Lower leg skin (tissue), 4 donors: ENCODE data around the gene EDRF1. TPM values are rescaled to one million over a fixed set of nuclear protein-coding genes. Genes with fewer than 3 reads are reported as not detected.

Source experiments
- DNase-seq, 2 donors: peaks; one replicate each; pipeline ENCODE4 v3.0.0-alpha.2; 2019; ENCODE audit warnings: low spot score in 2 of 2
- H3K4me3 ChIP-seq: fragments of 200-600 bp; sonication (generic); 2 replicates; pipeline ENCODE4 v1.5.1; 2017; ENCODE audit warnings: mild to moderate bottlenecking, low read depth; ENCODE audit not compliant: poor library complexity, severe bottlenecking
- POLR2A ChIP-seq, 2 donors: fragments of 450-650 bp; IDR thresholded peaks; one replicate each; pipeline ENCODE4 v1.6.1; 2016 to 2017; ENCODE audit warnings: antibody characterized with exemption in 2 of 2, mild to moderate bottlenecking in 1 of 2, moderate library complexity in 1 of 2
- WGBS, 2 donors: methylation state at CpG; one replicate each; pipeline ENCODE4 v1.1.5; 2018; 5-methylcytosine and 5-hydroxymethylcytosine counted together
- intact Hi-C: fragments of 100-400 bp; cut with DNase I; formaldehyde crosslinking; loops from one replicate; pipeline ENCODE4 v1.15.0; 2023; ENCODE audit warnings: low total_unique reads
- total RNA-seq, 4 donors: library from RNA; depleted of rRNA; stranded (reverse); fragments of >200 nt; gene quantifications; one replicate each; pipeline ENCODE4 v1.1.0, GENCODE V29; 2016
- TF ChIP-seq, protein P1 (sequence below), 3 donors: fragments of 450-650 bp; IDR thresholded peaks; one replicate each; pipeline ENCODE4 v1.5.1; 2016; ENCODE audit warnings: antibody characterized with exemption in 3 of 3, mild to moderate bottlenecking in 3 of 3, moderate library complexity in 2 of 3

Gene EDRF1
- total RNA-seq, 4 donors from 2014 or later = 12.8 to 20.8 (median 19.3) TPM

DNA sequence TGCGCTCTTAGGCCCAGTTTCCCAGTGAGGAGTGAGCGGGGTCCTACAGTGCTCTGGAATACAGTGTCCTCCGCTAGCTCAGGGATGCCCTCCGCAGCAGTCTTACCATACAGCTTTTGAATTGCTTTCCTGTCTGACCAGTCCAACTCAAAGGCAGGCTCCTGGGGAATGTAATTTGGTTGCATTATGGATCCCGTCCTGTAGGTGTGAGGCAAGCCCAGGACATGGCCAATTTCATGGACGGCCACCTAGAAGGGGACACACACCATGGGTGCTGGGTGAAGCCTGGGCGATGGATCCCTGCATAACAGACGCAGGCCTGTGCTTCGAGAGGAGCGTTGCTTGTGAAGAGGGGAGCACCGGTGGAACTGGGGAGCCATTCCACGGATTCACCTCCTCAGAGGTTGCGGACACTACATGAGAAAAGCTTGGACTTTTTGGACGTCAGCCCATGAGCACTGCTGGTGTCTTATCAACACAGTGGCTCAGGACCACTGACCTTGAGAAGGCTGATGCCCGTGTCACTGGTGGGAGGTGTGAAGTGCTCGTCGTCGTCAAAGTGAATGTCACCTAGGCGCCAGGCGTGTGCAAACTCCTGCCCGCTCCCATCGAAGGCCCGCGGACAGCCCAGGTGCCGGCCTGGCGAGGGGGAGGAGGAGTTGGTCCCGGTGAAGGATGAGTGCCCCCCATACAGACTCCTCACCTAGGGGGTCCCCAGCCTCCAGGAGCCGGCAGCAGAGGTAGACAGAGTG lies 52.8 kb downstream of the EDRF1 start:
- TF ChIP-seq POLR2A (IDR thresholded peaks at IDR 0.05) = no peak
- TF ChIP-seq, protein P1, sequence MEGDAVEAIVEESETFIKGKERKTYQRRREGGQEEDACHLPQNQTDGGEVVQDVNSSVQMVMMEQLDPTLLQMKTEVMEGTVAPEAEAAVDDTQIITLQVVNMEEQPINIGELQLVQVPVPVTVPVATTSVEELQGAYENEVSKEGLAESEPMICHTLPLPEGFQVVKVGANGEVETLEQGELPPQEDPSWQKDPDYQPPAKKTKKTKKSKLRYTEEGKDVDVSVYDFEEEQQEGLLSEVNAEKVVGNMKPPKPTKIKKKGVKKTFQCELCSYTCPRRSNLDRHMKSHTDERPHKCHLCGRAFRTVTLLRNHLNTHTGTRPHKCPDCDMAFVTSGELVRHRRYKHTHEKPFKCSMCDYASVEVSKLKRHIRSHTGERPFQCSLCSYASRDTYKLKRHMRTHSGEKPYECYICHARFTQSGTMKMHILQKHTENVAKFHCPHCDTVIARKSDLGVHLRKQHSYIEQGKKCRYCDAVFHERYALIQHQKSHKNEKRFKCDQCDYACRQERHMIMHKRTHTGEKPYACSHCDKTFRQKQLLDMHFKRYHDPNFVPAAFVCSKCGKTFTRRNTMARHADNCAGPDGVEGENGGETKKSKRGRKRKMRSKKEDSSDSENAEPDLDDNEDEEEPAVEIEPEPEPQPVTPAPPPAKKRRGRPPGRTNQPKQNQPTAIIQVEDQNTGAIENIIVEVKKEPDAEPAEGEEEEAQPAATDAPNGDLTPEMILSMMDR (IDR thresholded peaks at IDR 0.05) = no peak
- no peak for DNase-seq
- H3K4me3 ChIP-seq = no peak overlapping the region
- 95% methylated on average over 28 of the region's 28 CpGs for WGBS, 2 donors
- intact Hi-C loops = no loop called here

DNA sequence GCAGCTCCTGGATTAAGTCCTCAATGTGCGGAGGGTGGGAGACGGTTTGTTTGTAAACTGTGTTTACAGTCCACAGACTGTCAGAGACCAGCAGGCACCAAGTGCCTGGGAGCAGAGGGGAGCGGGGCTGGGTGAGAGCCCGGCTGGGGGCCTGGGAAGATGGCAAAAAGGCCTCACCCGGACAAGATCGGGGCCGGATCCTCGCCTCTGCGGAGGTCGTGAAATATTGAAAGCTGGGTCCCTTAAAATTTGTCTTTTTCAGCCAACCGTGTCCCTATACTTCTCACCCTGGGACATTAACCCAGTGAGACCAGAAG lies 53.3 kb downstream of the EDRF1 start:
- 93% methylated on average over 11 of the region's 11 CpGs for WGBS, 2 donors
- DNase-seq = no peak

DNA sequence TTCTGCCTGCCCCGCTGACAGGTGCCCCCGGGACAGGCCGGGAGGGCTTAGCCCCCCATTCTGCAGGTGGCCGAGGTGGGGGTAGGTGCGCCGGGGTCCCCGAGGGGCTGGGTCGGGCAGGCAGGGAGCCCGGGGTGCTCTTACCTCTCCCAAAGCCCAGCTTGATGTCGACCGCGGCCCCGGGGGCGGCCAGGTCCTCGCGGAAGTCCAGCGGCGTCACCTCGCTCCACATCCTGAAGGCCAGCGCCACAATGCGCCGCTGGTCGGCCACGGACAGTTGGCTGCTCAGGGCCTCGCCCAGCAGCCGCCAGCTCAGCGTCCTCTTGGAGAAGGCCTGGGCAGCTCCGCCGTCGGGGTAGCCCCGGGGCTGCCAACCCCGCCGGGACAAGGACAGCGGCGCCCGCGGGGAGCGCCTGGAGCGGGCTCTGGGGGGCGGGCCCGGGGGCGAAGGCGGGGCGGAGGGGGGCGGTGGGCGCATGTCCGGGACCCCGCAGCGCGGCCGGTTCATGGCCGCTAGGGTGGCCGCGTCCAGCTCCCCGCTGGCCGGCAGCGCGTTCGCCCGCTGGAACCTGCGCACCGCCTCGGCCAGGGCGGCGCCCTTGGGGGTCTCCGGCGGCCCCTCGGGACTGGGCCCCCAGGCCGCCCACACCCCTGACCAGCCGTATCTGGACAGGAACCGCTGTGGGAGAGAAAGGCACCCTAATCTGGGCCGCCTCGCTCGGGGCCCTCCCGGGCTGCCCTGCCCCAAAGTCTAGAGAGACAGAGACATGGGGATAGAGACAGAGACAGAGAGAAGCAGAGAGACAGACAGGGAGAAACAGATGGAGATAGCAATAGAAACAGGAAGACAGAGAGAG lies 54.4 kb downstream of the EDRF1 start:
- intact Hi-C loops = no loop called here
- 63 to 66% methylated on average over 23 to 46 of the region's 75 CpGs for WGBS, 2 donors
- no peak for DNase-seq
- TF ChIP-seq, protein P1 (IDR thresholded peaks at IDR 0.05) = no peak
- no peak for TF ChIP-seq POLR2A (IDR thresholded peaks at IDR 0.05)
- H3K4me3 ChIP-seq = no peak overlapping the region

More for the DNA sequence above, 53.3 kb downstream of the EDRF1 start:
- intact Hi-C loops = no loop called here
- TF ChIP-seq, protein P1 (IDR thresholded peaks at IDR 0.05) = no peak
- no peak for TF ChIP-seq POLR2A (IDR thresholded peaks at IDR 0.05)
- H3K4me3 ChIP-seq = no peak overlapping the region

DNA sequence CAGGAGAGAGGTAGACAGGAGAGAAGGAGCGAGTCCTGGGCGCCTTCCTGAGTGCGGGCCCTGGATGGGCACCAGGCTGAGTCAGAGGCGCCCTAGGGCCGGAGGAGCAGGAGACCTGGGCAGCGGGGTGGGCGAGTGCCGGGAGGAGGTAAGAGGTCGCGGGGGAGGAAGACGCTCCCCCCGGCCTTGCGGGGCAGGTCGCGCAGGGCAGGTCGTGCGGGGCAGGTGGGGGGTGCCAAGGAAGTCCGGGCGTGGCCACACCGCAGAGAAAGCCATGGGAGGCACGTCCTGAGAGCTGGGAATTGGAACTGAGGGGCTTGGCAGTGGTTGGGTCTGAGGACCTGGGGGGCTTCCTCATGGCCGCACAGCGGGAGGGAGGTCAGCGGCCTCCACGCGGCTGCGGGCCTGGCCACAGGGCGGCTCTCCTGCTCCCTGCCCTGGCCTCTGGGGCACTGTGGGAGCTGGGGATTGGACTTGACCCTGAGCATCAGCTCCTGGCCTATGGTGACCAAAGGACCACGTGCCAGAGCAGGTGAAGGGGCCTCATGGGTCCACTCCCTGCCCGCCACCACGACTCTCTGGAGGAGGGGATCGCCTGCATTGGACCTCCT lies 55.2 kb downstream of the EDRF1 start:
- no peak for DNase-seq
- 87 to 91% methylated on average over 23 to 30 of the region's 32 CpGs for WGBS, 2 donors
- intact Hi-C loops = no loop called here

DNA sequence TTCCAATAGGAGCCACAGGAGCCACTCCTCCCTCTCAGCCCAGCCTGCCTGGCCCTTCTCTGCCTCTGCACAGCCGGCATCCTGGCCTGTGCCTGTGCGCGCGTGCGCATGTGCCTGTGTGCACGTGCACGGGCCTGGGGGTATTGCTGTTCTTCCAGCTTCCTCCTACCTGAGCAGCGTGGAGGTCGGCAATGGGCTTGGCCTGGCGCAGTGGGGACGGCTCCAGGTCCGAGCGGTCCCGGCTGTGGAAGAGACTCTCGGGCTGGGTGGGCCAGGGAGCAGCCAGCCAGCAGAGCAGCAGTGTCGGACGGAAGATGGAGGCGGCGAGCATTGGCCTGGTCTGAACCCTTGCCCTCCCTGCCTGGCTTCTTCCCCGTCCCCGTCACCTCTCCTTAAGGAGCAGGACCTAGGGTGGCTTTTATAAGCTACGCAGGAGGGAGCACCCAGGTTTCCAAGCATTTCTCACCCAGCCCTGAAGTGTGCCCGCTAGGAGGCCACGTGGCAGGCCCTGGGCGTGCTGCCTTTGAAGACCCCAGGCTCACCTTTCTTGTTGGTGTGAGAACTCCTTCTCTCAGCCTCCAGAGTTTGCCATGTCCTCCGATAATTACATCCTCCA lies 56.1 kb downstream of the EDRF1 start, which contains the start of gene MMP21:
MMP21 (minus strand) TSS at position 331 of the 616 bp plus-strand sequence; CDS start at position 331, 0 bp downstream.
- H3K4me3 ChIP-seq = no peak within 1 kb of the TSS
- WGBS, 2 donors = 81 to 83% methylated on average over 26 of the region's 26 CpGs
- no peak for DNase-seq
- intact Hi-C loops = no loop called here
- no peak for TF ChIP-seq POLR2A (IDR thresholded peaks at IDR 0.05)
- TF ChIP-seq, protein P1 (IDR thresholded peaks at IDR 0.05) = no peak

More for the DNA sequence above, 55.2 kb downstream of the EDRF1 start:
- no peak overlapping the region for H3K4me3 ChIP-seq
- no peak for TF ChIP-seq POLR2A (IDR thresholded peaks at IDR 0.05)
- TF ChIP-seq, protein P1 (IDR thresholded peaks at IDR 0.05) = no peak
